SK-N-SH (cell line): ENCODE results near the gene LOX.

Experiments
- CTCF ChIP-seq: fragments of 200-600 bp; sonication (generic); IDR thresholded peaks from 2 replicates; pipeline ENCODE4 v1.6.1; 2017; ENCODE audit warnings: antibody characterized with exemption, mild to moderate bottlenecking, moderate library complexity
- EP300 ChIP-seq, 2 experiments: IDR thresholded peaks; 2 replicates each; pipeline versions ENCODE4 v1.4.0 to v1.6.1; 2012; ENCODE audit warnings: borderline replicate concordance in 1 of 2, low read depth in 1 of 2, low read length in 1 of 2
- EZH2phosphoT487 ChIP-seq: fragments of 200-600 bp; sonication (generic); IDR thresholded peaks from 2 replicates; pipeline ENCODE4 v1.6.1; 2017; ENCODE audit warnings: low read depth, mixed run types, mild to moderate bottlenecking, antibody characterized with exemption, moderate library complexity, borderline replicate concordance
- FOXJ3 ChIP-seq: sonication (generic); formaldehyde crosslinking; IDR thresholded peaks from 2 replicates; pipeline ENCODE4 v1.5.1; 2020; ENCODE audit warnings: mild to moderate bottlenecking, missing genetic modification reagents
- IRF3 ChIP-seq: fragments of 150-350 bp; IDR thresholded peaks from 2 replicates; pipeline ENCODE4 v1.6.1; 2016; ENCODE audit warnings: mild to moderate bottlenecking, low read depth, low read length
- JUND ChIP-seq: IDR thresholded peaks from 2 replicates; pipeline ENCODE4 v1.4.0; 2012
- MAX ChIP-seq: IDR thresholded peaks from 2 replicates; pipeline ENCODE4 v1.4.0; 2012; ENCODE audit warnings: low read depth
- NFIC ChIP-seq: IDR thresholded peaks from 2 replicates; pipeline ENCODE4 v1.4.0; 2012; ENCODE audit warnings: borderline replicate concordance
- PBX3 ChIP-seq: IDR thresholded peaks from 2 replicates; pipeline ENCODE4; 2012
- POLR2AphosphoS5 ChIP-seq: IDR thresholded peaks from 2 replicates; pipeline ENCODE4 v1.6.1; 2012; ENCODE audit warnings: low read depth, low read length
- REST ChIP-seq: IDR thresholded peaks from 2 replicates; pipeline ENCODE4 v1.6.1; 2012; ENCODE audit warnings: mild to moderate bottlenecking, low read depth, low read length, moderate library complexity
- TAF1 ChIP-seq: IDR thresholded peaks from 2 replicates; pipeline ENCODE4 v1.6.1; 2012; ENCODE audit warnings: low read depth, mild to moderate bottlenecking, low read length, moderate library complexity, borderline replicate concordance
- USF2 ChIP-seq: fragments of 150-350 bp; IDR thresholded peaks from 2 replicates; pipeline ENCODE4 v1.6.1; 2017; ENCODE audit warnings: antibody characterized with exemption, low read length, low read depth, borderline replicate concordance

- no peak for TF ChIP-seq TAF1
- no peak for TF ChIP-seq CTCF
- no peak for TF ChIP-seq MAX
- no peak for TF ChIP-seq FOXJ3 (CRISPR knock-in tag)
- TF ChIP-seq USF2 = no peak
- TF ChIP-seq EZH2phosphoT487 = no peak
- TF ChIP-seq NFIC = no peak
- TF ChIP-seq IRF3 = no peak
- no peak for TF ChIP-seq REST
- TF ChIP-seq PBX3 = no peak
- no peak for TF ChIP-seq POLR2AphosphoS5
- no peak for TF ChIP-seq EP300 (IDR thresholded peaks at IDR 0.05; ENCODE audit: borderline replicate concordance in 1 of 2, low read depth in 1 of 2, low read length in 1 of 2)
- no peak for TF ChIP-seq JUND
Observed at GRCh38 chr5:122015471-122015870, 62.6 kb downstream of the LOX start.
